Liver (tissue), 9 donors: ENCODE measurements around the gene GSKIP. TPM values are rescaled to one million over a fixed set of nuclear protein-coding genes. Genes with fewer than 3 reads are reported as not detected.

ENCODE experiments used
- DNase-seq: peaks from one replicate; pipeline ENCODE4 v3.0.0-alpha.2; 2017; ENCODE audit warnings: low spot score
- H3K27ac ChIP-seq, 2 donors: one replicate each; pipeline ENCODE4 v1.7.0; 2013; ENCODE audit warnings: inconsistent platforms in 2 of 2, low read length in 2 of 2, control low read depth in 1 of 2, low read depth in 1 of 2, mild to moderate bottlenecking in 1 of 2
- H3K27me3 ChIP-seq, 4 donors: one replicate each; pipeline versions ENCODE4 v1.6.1 to v1.7.0; 2013; ENCODE audit warnings: low read length in 3 of 4, inconsistent platforms in 1 of 4, mild to moderate bottlenecking in 1 of 4, moderate library complexity in 1 of 4; ENCODE audit not compliant: control insufficient read depth in 4 of 4, insufficient read depth in 4 of 4
- H3K36me3 ChIP-seq, 4 donors: one replicate each; pipeline versions ENCODE4 v1.6.1 to v1.7.0; 2013; ENCODE audit warnings: low read length in 3 of 4, mild to moderate bottlenecking in 3 of 4, low read depth in 1 of 4, moderate library complexity in 1 of 4; ENCODE audit not compliant: control insufficient read depth in 4 of 4, insufficient read depth in 3 of 4
- H3K4me1 ChIP-seq, 4 donors: one replicate each; pipeline versions ENCODE4 v1.6.1 to v1.7.0; 2013; ENCODE audit warnings: low read length in 3 of 4, mild to moderate bottlenecking in 3 of 4, moderate library complexity in 1 of 4; ENCODE audit not compliant: control insufficient read depth in 4 of 4, insufficient read depth in 4 of 4
- H3K4me3 ChIP-seq, 3 donors: one replicate each; pipeline versions ENCODE4 v1.6.1 to v1.7.0; 2013; ENCODE audit warnings: low read length in 3 of 3, control low read depth in 1 of 3, low read depth in 1 of 3, mild to moderate bottlenecking in 1 of 3
- H3K9ac ChIP-seq, 2 donors: one replicate each; pipeline ENCODE4 v1.7.0; 2013; ENCODE audit warnings: low read length in 2 of 2, mild to moderate bottlenecking in 2 of 2, moderate library complexity in 2 of 2, control low read depth in 1 of 2, low read depth in 1 of 2
- H3K9me3 ChIP-seq, 4 donors: one replicate each; pipeline versions ENCODE4 v1.6.1 to v1.7.0; 2013; ENCODE audit warnings: low read length in 3 of 4; ENCODE audit not compliant: control insufficient read depth in 4 of 4
- CTCF ChIP-seq: fragments of 150-350 bp; IDR thresholded peaks from 2 replicates; pipeline ENCODE4 v1.5.1; 2017; ENCODE audit warnings: improper control_type of control experiment, low read depth, low read length; ENCODE audit not compliant: missing input control
- EGR1 ChIP-seq, 2 donors: IDR thresholded peaks; 2 replicates each; pipeline ENCODE4 v1.6.1; 2016 to 2018; ENCODE audit warnings: antibody characterized with exemption in 2 of 2, low read depth in 2 of 2
- FOXA1 ChIP-seq: IDR thresholded peaks from 2 replicates; pipeline ENCODE4 v1.6.1; 2016; ENCODE audit warnings: antibody characterized with exemption
- FOXA2 ChIP-seq: IDR thresholded peaks from 2 replicates; pipeline ENCODE4 v1.6.1; 2016; ENCODE audit warnings: antibody characterized with exemption
- GABPA ChIP-seq, 2 donors: IDR thresholded peaks in 1 of 2; conservative IDR thresholded peaks in 1 of 2; 2 replicates each; pipeline ENCODE4 v1.6.1; 2016; ENCODE audit warnings: antibody characterized with exemption in 2 of 2, mild to moderate bottlenecking in 1 of 2, moderate library complexity in 1 of 2
- HNF4A ChIP-seq, 2 donors: conservative IDR thresholded peaks; 2 replicates each; pipeline ENCODE4 v1.6.1; 2016; ENCODE audit warnings: antibody characterized with exemption in 2 of 2, mild to moderate bottlenecking in 2 of 2
- HNF4G ChIP-seq: IDR thresholded peaks from 2 replicates; pipeline ENCODE4 v1.6.1; 2016; ENCODE audit warnings: antibody characterized with exemption
- JUND ChIP-seq, 2 donors: IDR thresholded peaks; 2 replicates each; pipeline ENCODE4 v1.6.1; 2016; ENCODE audit warnings: antibody characterized with exemption in 2 of 2
- NR2F2 ChIP-seq: IDR thresholded peaks from 2 replicates; pipeline ENCODE4 v1.6.1; 2016; ENCODE audit warnings: antibody characterized with exemption
- RAD21 ChIP-seq, 2 donors: IDR thresholded peaks; 2 replicates each; pipeline ENCODE4 v1.6.1; 2016; ENCODE audit warnings: antibody characterized with exemption in 2 of 2, mild to moderate bottlenecking in 2 of 2
- REST ChIP-seq: IDR thresholded peaks from 2 replicates; pipeline ENCODE4 v1.6.1; 2016; ENCODE audit warnings: antibody characterized with exemption, mild to moderate bottlenecking
- RXRA ChIP-seq, 2 donors: IDR thresholded peaks; 2 replicates each; pipeline ENCODE4 v1.6.1; 2017 to 2018; ENCODE audit warnings: antibody characterized with exemption in 2 of 2, mild to moderate bottlenecking in 1 of 2
- SP1 ChIP-seq: IDR thresholded peaks from 2 replicates; pipeline ENCODE4 v1.6.1; 2018; ENCODE audit warnings: antibody characterized with exemption, mild to moderate bottlenecking
- TAF1 ChIP-seq: conservative IDR thresholded peaks from 2 replicates; pipeline ENCODE4 v1.6.1; 2016; ENCODE audit warnings: antibody characterized with exemption, mild to moderate bottlenecking
- YY1 ChIP-seq: IDR thresholded peaks from 2 replicates; pipeline ENCODE4 v1.6.1; 2016; ENCODE audit warnings: antibody characterized with exemption, mild to moderate bottlenecking
- WGBS: extraction: QIAGEN DNeasy Blood & Tissue Kit; methylation state at CpG from one replicate; pipeline ENCODE4 v1.1.7; 2013; 5-methylcytosine and 5-hydroxymethylcytosine counted together
- polyA plus RNA-seq, 2 donors: library from polyadenylated mRNA; stranded (reverse) in 1 of 2; unstranded in 1 of 2; fragments of 200-250 nt in 1 of 2; fragments of >200 nt in 1 of 2; fragmentation: Nextera tagmentation in 1 of 2; extraction: Ambion mirVana in 1 of 2; gene quantifications; one replicate each; pipeline versions ENCODE4 v1.2.1 to v1.2.3, GENCODE V29; 2013 to 2015
- total RNA-seq, 2 donors: library from RNA; depleted of rRNA; stranded (reverse); fragments of >200 nt; gene quantifications; one replicate each; pipeline ENCODE4 v1.2.3, GENCODE V29; 2014
- TF ChIP-seq, protein P1 (sequence below): IDR thresholded peaks from 2 replicates; pipeline ENCODE4 v1.6.1; 2016; ENCODE audit warnings: antibody characterized with exemption
- TF ChIP-seq, protein P2 (sequence below): IDR thresholded peaks from 2 replicates; pipeline ENCODE4 v1.6.1; 2016; ENCODE audit warnings: antibody characterized with exemption
- donor health status: healthy.
- donor health status: healthy.
- donor health status: healthy.
- donor health status: healthy.
- donor health status: healthy.

The GSKIP gene
- total and polyA plus RNA-seq, 4 donors, result 10.9 to 23.7 (median 14.4) TPM

DNA sequence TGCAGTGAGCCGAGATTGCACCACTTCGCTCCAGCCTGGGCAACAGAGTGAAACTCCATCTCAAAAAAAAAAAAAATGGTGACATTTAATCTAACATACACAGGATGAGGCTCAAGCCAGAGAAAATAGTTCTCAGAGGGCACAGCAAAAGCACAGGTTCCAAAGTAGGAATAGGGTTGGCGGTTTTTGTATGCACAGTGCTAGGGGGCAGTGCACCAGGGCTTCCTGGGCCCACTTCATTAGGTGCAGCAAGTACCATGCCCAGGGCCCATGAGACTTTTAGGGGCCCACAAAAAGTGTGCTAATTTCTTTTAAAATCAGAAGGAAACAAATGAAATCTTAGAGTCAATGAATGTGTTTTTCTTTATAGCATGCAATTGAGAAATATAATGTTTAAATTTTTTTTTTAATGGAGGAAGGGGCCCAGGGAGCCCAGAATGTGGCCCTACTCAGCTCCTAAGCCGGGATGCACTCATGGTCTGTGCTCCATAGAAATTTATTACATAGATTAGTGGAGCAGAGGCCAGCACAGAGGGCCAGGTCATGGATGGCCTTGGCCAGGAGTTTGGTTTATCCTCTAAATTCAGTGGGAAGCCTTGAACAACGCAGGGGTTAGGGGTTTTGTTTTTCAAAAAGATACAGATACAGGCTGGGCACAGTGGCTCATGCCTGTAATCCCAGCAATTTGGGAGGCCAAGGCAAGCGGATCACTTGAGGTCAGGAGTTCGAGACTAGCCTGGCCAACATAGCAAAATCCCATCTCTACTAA lies 30.9 kb downstream of the GSKIP start:
- Histone ChIP-seq H3K36me3 (no peaks in the 10 kb centered on the region), H3K27ac (no peak overlapping the region), H3K27me3 (no peaks in the 10 kb centered on the region), H3K4me3 (no peak overlapping the region), H3K9me3 (no peaks in the 10 kb centered on the region), H3K9ac (no peak overlapping the region), H3K4me1 (peaks cover 0 to 13% (median 9%) of the 10 kb centered on the region in 4 donors)
- WGBS, result 95% methylated on average over 7 of the region's 7 CpGs
- TF ChIP-seq FOXA1 (no peak), HNF4G (no peak)
- no peak for DNase-seq

- Histone ChIP-seq H3K4me1 (no peaks in the 10 kb centered on the region), H3K36me3 (no peaks in the 10 kb centered on the region), H3K27ac (no peak overlapping the region), H3K9ac (no peak overlapping the region), H3K9me3 (no peaks in the 10 kb centered on the region), H3K4me3 (no peak overlapping the region), H3K27me3 (no peaks in the 10 kb centered on the region)
- WGBS, result 97% methylated on average over 8 of the region's 8 CpGs
- no peak for TF ChIP-seq CTCF
- TF ChIP-seq TAF1, result no peak
- no peak for TF ChIP-seq JUND (IDR thresholded peaks at IDR 0.05)
- no peak for TF ChIP-seq HNF4A (conservative IDR thresholded peaks at IDR 0.05)
- TF ChIP-seq, protein P1, sequence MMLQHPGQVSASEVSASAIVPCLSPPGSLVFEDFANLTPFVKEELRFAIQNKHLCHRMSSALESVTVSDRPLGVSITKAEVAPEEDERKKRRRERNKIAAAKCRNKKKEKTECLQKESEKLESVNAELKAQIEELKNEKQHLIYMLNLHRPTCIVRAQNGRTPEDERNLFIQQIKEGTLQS, result no peak
- no peak for TF ChIP-seq RXRA (IDR thresholded peaks at IDR 0.05)
- no peak for TF ChIP-seq RAD21 (IDR thresholded peaks at IDR 0.05)
- TF ChIP-seq SP1, result no peak
- no peak for TF ChIP-seq GABPA (IDR thresholded peaks at IDR 0.05 in 1 of 2, conservative IDR thresholded peaks at IDR 0.05 in 1 of 2)
- TF ChIP-seq YY1, result no peak
- no peak for TF ChIP-seq HNF4G
- no peak for TF ChIP-seq NR2F2
- TF ChIP-seq REST, result no peak
- no peak for TF ChIP-seq FOXA2
- TF ChIP-seq EGR1 (IDR thresholded peaks at IDR 0.05; ENCODE audit: low read depth in 2 of 2), result no peak
- TF ChIP-seq, protein P2, sequence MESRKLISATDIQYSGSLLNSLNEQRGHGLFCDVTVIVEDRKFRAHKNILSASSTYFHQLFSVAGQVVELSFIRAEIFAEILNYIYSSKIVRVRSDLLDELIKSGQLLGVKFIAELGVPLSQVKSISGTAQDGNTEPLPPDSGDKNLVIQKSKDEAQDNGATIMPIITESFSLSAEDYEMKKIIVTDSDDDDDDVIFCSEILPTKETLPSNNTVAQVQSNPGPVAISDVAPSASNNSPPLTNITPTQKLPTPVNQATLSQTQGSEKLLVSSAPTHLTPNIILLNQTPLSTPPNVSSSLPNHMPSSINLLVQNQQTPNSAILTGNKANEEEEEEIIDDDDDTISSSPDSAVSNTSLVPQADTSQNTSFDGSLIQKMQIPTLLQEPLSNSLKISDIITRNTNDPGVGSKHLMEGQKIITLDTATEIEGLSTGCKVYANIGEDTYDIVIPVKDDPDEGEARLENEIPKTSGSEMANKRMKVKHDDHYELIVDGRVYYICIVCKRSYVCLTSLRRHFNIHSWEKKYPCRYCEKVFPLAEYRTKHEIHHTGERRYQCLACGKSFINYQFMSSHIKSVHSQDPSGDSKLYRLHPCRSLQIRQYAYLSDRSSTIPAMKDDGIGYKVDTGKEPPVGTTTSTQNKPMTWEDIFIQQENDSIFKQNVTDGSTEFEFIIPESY, result no peak
- DNase-seq, result no peak
These were observed 35.1 kb downstream of the GSKIP start for GRCh38 chr14:96398432-96398831.
